MCF 10A (cell line): Measurements from ENCODE around the gene SBF2. TPM values are rescaled to one million over a fixed set of nuclear protein-coding genes. Genes with fewer than 3 reads are reported as not detected.

ENCODE experiments used
- BruUV-seq: library from RNA; stranded (reverse); fragments of 400-500 nt; replicated peaks from 2 replicates; lab custom pipeline; 2021; lab: Mats Ljungman, UMichigan
- CTCF ChIA-PET: fragments of 300-600 bp; sonication (Branson Sonifier 250); formaldehyde crosslinking; extraction: SDS; loops from one replicate; lab custom pipeline; 2021; ENCODE audit warnings: antibody characterized with exemption, inconsistent platforms; lab: Yijun Ruan, JAX
- POLR2A ChIA-PET: fragments of 300-600, 350-650 bp; sonication (Branson Sonifier 250); formaldehyde crosslinking; extraction: SDS; loops from one replicate; lab custom pipeline; 2020; ENCODE audit warnings: antibody characterized with exemption, inconsistent platforms; lab: Yijun Ruan, JAX
- DNase-seq: peaks from one replicate; pipeline ENCODE4 v3.0.0-alpha.2; 2018; ENCODE audit not compliant: unreplicated experiment
- H3K27ac Mint-ChIP-seq: one replicate; pipeline ENCODE4 v1.8.0; 2022; ENCODE audit warnings: mild to moderate bottlenecking, low read depth, mixed read lengths; ENCODE audit not compliant: unreplicated experiment
- H3K27me3 Mint-ChIP-seq: one replicate; pipeline ENCODE4 v1.8.0; 2022; ENCODE audit warnings: mixed read lengths; ENCODE audit not compliant: insufficient read depth, unreplicated experiment
- H3K36me3 Mint-ChIP-seq: one replicate; pipeline ENCODE4 v1.8.0; 2022; ENCODE audit warnings: mild to moderate bottlenecking, moderate library complexity, mixed read lengths; ENCODE audit not compliant: insufficient read depth, unreplicated experiment
- H3K4me1 Mint-ChIP-seq: one replicate; pipeline ENCODE4 v1.8.0; 2022; ENCODE audit warnings: mixed read lengths; ENCODE audit not compliant: insufficient read depth, unreplicated experiment
- H3K4me3 Mint-ChIP-seq: one replicate; pipeline ENCODE4 v1.8.0; 2022; ENCODE audit warnings: mild to moderate bottlenecking, moderate library complexity, mixed read lengths; ENCODE audit not compliant: unreplicated experiment
- H3K9me3 Mint-ChIP-seq: one replicate; pipeline ENCODE4 v1.8.0; 2022; ENCODE audit warnings: mixed read lengths; ENCODE audit not compliant: unreplicated experiment
- CTCF ChIP-seq: fragments of 200-600 bp; IDR thresholded peaks from one replicate; pipeline ENCODE4 v1.8.0; 2022; ENCODE audit warnings: antibody characterized with exemption, mild to moderate bottlenecking; ENCODE audit not compliant: unreplicated experiment
- intact Hi-C: fragments of 100-400 bp; cut with micrococcal nuclease; formaldehyde crosslinking; loops from 2 replicates; pipeline ENCODE4 v1.14.1; 2022
- total RNA-seq: library from RNA; stranded (reverse); gene quantifications from 2 replicates; pipeline ENCODE4 v1.2.3, GENCODE V29; 2022

Gene SBF2
- total RNA-seq, 1 experiment from 2014 or later = 28.3 TPM

- Mint-ChIP-seq H3K27me3 (no peaks in the 10 kb centered on the region), H3K27ac (no peak overlapping the region), H3K4me1 (no peaks in the 10 kb centered on the region), H3K4me3 (no peak overlapping the region), H3K36me3 (peaks cover 33% of the 10 kb centered on the region), H3K9me3 (no peaks in the 10 kb centered on the region)
- ChIA-PET POLR2A (no interaction called here), CTCF (interaction anchor here (0.6 to 3.0 kb wide), 2 partner anchors 9 to 29 kb away, joined by 3 to 34 read pairs; no protein-coding TSS in a partner anchor)
- TF ChIP-seq CTCF = no peak
- intact Hi-C loops = no loop called here
- BruUV-seq = no TSS peak
- no peak for DNase-seq
Measured at GRCh38 chr11:9739123-9739900, 554.7 kb downstream of the SBF2 start.

GRCh38 chr11:9738707-9739106 lies 555.3 kb downstream of the SBF2 start:
- no TSS peak for BruUV-seq
- POLR2A ChIA-PET = no interaction called here
- intact Hi-C loops = no loop called here
- Mint-ChIP-seq H3K4me3 (no peak overlapping the region), H3K36me3 (peaks cover 38% of the 10 kb centered on the region), H3K27ac (no peak overlapping the region), H3K9me3 (no peaks in the 10 kb centered on the region), H3K27me3 (no peaks in the 10 kb centered on the region), H3K4me1 (no peaks in the 10 kb centered on the region)
- DNase-seq = no peak
- CTCF ChIA-PET = interaction anchor here (0.6 to 3.0 kb wide), 2 partner anchors 10 to 28 kb away, joined by 3 to 34 read pairs; no protein-coding TSS in a partner anchor
- no peak for TF ChIP-seq CTCF

- no TSS peak for BruUV-seq
- no peak overlapping the region for H3K4me3 Mint-ChIP-seq
- no peak overlapping the region for H3K27ac Mint-ChIP-seq
- no peaks in the 10 kb centered on the region for H3K27me3 Mint-ChIP-seq
- no peak for TF ChIP-seq CTCF
- intact Hi-C loops = no loop called here
- no peaks in the 10 kb centered on the region for H3K4me1 Mint-ChIP-seq
- ChIA-PET POLR2A (no interaction called here), CTCF (interaction anchor here (0.6 to 3.0 kb wide), 2 partner anchors 10 to 107 kb away, joined by 3 to 34 read pairs; no protein-coding TSS in a partner anchor)
- H3K36me3 Mint-ChIP-seq = peaks cover 42% of the 10 kb centered on the region
- no peak for DNase-seq
- H3K9me3 Mint-ChIP-seq = no peaks in the 10 kb centered on the region
Measured at GRCh38 chr11:9738116-9738515, 555.9 kb downstream of the SBF2 start.

- no peak for TF ChIP-seq CTCF
- ChIA-PET POLR2A (no interaction called here), CTCF (interaction anchor here (1.0 to 1.1 kb wide), 3 partner anchors 12 to 130 kb away, joined by 3 to 4 read pairs (median 3); no protein-coding TSS in a partner anchor)
- Mint-ChIP-seq H3K36me3 (peaks cover 39% of the 10 kb centered on the region), H3K27ac (no peak overlapping the region), H3K9me3 (no peaks in the 10 kb centered on the region), H3K4me1 (no peaks in the 10 kb centered on the region), H3K27me3 (no peaks in the 10 kb centered on the region), H3K4me3 (no peak overlapping the region)
- no TSS peak for BruUV-seq
- no peak for DNase-seq
- intact Hi-C loops = no loop called here
Measured at GRCh38 chr11:9736365-9736764, 557.7 kb downstream of the SBF2 start.
